Common myeloid progenitor, CD34-positive (primary cell): ENCODE measurements around the gene CCDC24.

Experiments used
- CTCF ChIA-PET: fragments of 350-600 bp; sonication (Branson Sonifier 250); formaldehyde crosslinking; loops from one replicate; lab custom pipeline; 2021; ENCODE audit warnings: antibody characterized with exemption; lab: Charles Lee
- POLR2A ChIA-PET: fragments of 350-600 bp; sonication (Branson Sonifier 250); formaldehyde crosslinking; loops from one replicate; lab custom pipeline; 2021; ENCODE audit warnings: antibody characterized with exemption; lab: Charles Lee
- DNase-seq, 3 donors: peaks; one replicate each; pipeline versions ENCODE4 v3.0.0 to v3.0.0-alpha.2; 2013
- H3K27ac ChIP-seq, 2 experiments: 1 replicate in 1 of 2; 2 replicates in 1 of 2; pipeline ENCODE4 v1.7.0; 2013; ENCODE audit warnings: inconsistent platforms in 2 of 2, low read length in 2 of 2, mild to moderate bottlenecking in 2 of 2, low read depth in 1 of 2, moderate library complexity in 1 of 2; ENCODE audit not compliant: severe bottlenecking in 2 of 2, insufficient read depth in 1 of 2, poor library complexity in 1 of 2
- H3K27me3 ChIP-seq, 5 experiments: replicated peaks in 2 of 5; 1 replicate in 3 of 5; 2 replicates in 2 of 5; pipeline versions ENCODE4 v1.6.1 to v1.7.0; 2013; ENCODE audit warnings: low read length in 4 of 5, mild to moderate bottlenecking in 2 of 5, moderate library complexity in 2 of 5, inconsistent platforms in 1 of 5; ENCODE audit not compliant: insufficient read depth in 5 of 5, control insufficient read depth in 4 of 5
- H3K36me3 ChIP-seq, 4 experiments: 1 replicate in 2 of 4; 2 replicates in 2 of 4; pipeline versions ENCODE4 v1.6.1 to v1.7.0; 2013; ENCODE audit warnings: low read length in 3 of 4, control low read depth in 1 of 4, mild to moderate bottlenecking in 1 of 4; ENCODE audit not compliant: control insufficient read depth in 4 of 4, insufficient read depth in 4 of 4
- H3K4me1 ChIP-seq, 4 experiments: 1 replicate in 3 of 4; 2 replicates in 1 of 4; pipeline versions ENCODE4 v1.6.1 to v1.7.1; 2013; ENCODE audit warnings: low read length in 3 of 4, mild to moderate bottlenecking in 3 of 4, control low read depth in 1 of 4, inconsistent platforms in 1 of 4, moderate library complexity in 1 of 4; ENCODE audit not compliant: control insufficient read depth in 4 of 4, insufficient read depth in 4 of 4; ENCODE audit errors: control extremely low read depth in 1 of 4
- H3K4me3 ChIP-seq, 7 experiments: 1 replicate in 4 of 7; 2 replicates in 3 of 7; pipeline versions ENCODE4 v1.5.1 to v1.7.0; 2013; ENCODE audit warnings: mild to moderate bottlenecking in 7 of 7, low read length in 6 of 7, moderate library complexity in 6 of 7, inconsistent platforms in 2 of 7, low read depth in 2 of 7, control low read depth in 1 of 7; ENCODE audit not compliant: insufficient read depth in 4 of 7, control insufficient read depth in 1 of 7; ENCODE audit errors: extremely low read depth in 1 of 7
- H3K9me3 ChIP-seq, 5 experiments: 1 replicate in 4 of 5; 2 replicates in 1 of 5; pipeline versions ENCODE4 v1.6.1 to v1.7.1; 2013; ENCODE audit warnings: low read length in 4 of 5, mild to moderate bottlenecking in 2 of 5, inconsistent platforms in 1 of 5, low read depth in 1 of 5, moderate library complexity in 1 of 5; ENCODE audit not compliant: control insufficient read depth in 4 of 5, insufficient read depth in 2 of 5; ENCODE audit errors: control extremely low read depth in 1 of 5
- WGBS: methylation state at CpG from one replicate; pipeline ENCODE4 v1.1.5; 2013; ENCODE audit not compliant: insufficient coverage; 5-methylcytosine and 5-hydroxymethylcytosine counted together

CCDC24 gene

GRCh38 chr1:43975249-43975961, 16.0 kb upstream of the CCDC24 start:
- ChIA-PET POLR2A (interaction anchor here (1.2 kb wide), 1 partner anchor 28 kb away, joined by 5 read pairs; the partner anchor contains the start of gene IPO13), CTCF (interaction anchor here (0.8 to 3.5 kb wide), 9 partner anchors 10 to 72 kb away, joined by 3 to 13 read pairs (median 4); partner anchors contain the start of genes ARTN and CCDC24)
- H3K36me3 ChIP-seq = peaks cover 2 to 47% (median 30%) of the 10 kb centered on the region in 4 experiments
- peak; percentile 56 to 76 (median 66) for DNase-seq
- 0% methylated on average over 29 of the region's 34 CpGs for WGBS
- peak overlapping the region; percentile 57 to 95 (median 88) for H3K4me3 ChIP-seq
- no peaks in the 10 kb centered on the region for H3K27me3 ChIP-seq
- H3K9me3 ChIP-seq = no peaks in the 10 kb centered on the region
- peak overlapping the region; percentile 64 to 90 for H3K27ac ChIP-seq
- peaks cover 7 to 58% (median 46%) of the 10 kb centered on the region in 4 experiments for H3K4me1 ChIP-seq

DNA sequence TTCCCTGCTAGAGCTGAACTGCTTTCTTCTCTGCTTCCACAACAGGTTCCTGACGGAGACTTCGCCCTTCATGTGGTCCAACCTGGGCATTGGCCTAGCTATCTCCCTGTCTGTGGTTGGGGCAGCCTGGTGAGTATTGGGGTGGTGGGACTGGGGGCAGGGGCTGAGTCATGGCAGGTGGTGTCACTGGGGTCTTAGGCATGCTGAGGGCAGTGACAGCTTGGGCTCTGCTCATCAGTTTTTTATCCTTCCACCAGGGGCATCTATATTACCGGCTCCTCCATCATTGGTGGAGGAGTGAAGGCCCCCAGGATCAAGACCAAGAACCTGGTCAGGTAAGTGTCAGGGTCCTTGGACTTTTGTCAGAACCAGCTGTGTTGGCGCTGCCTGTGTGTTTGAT, 15.4 kb upstream of the CCDC24 start:
- CTCF ChIA-PET = interaction anchor here (0.8 to 3.5 kb wide), 8 partner anchors 9 to 71 kb away, joined by 3 to 13 read pairs (median 4); partner anchors contain the start of gene CCDC24
- no peaks in the 10 kb centered on the region for H3K27me3 ChIP-seq
- peak overlapping the region in 1 of 2 experiments; percentile 90 for H3K27ac ChIP-seq
- WGBS = no CpG with 5 or more reads among the region's 4 CpGs
- peaks cover 7 to 56% (median 39%) of the 10 kb centered on the region in 4 experiments for H3K4me1 ChIP-seq
- POLR2A ChIA-PET = interaction anchor here (1.3 kb wide), 1 partner anchor 16 kb away, joined by 3 read pairs; no protein-coding TSS in a partner anchor
- H3K4me3 ChIP-seq = peak overlapping the region in 6 of 7 experiments; percentile 57 to 95 (median 89)
- no peaks in the 10 kb centered on the region for H3K9me3 ChIP-seq
- peak in 2 of 3 donors; percentile 19 to 32 for DNase-seq
- peaks cover 2 to 44% (median 30%) of the 10 kb centered on the region in 4 experiments for H3K36me3 ChIP-seq

GRCh38 chr1:43976890-43977289, 14.5 kb upstream of the CCDC24 start:
- H3K27me3 ChIP-seq = no peaks in the 10 kb centered on the region
- ChIA-PET CTCF (interaction anchor here (1.9 to 3.5 kb wide), 2 partner anchors 14 to 29 kb away, joined by 6 to 13 read pairs; partner anchors contain the start of gene CCDC24), POLR2A (interaction anchor here (1.3 kb wide), 1 partner anchor 15 kb away, joined by 3 read pairs; no protein-coding TSS in a partner anchor)
- H3K36me3 ChIP-seq = peaks cover 2 to 37% (median 27%) of the 10 kb centered on the region in 4 experiments
- WGBS = 93% methylated on average over 7 of the region's 8 CpGs
- H3K4me1 ChIP-seq = peaks cover 7 to 55% (median 39%) of the 10 kb centered on the region in 4 experiments
- H3K27ac ChIP-seq = no peak overlapping the region
- no peak for DNase-seq
- H3K4me3 ChIP-seq = peak overlapping the region in 2 of 7 experiments; percentile 14 to 93
- H3K9me3 ChIP-seq = no peaks in the 10 kb centered on the region

GRCh38 chr1:43977376-43978263, 13.8 kb upstream of the CCDC24 start:
- Histone ChIP-seq H3K36me3 (peaks cover 2 to 32% (median 21%) of the 10 kb centered on the region in 4 experiments), H3K4me3 (no peak overlapping the region), H3K9me3 (no peaks in the 10 kb centered on the region), H3K27ac (no peak overlapping the region), H3K4me1 (peaks cover 7 to 55% (median 39%) of the 10 kb centered on the region in 4 experiments), H3K27me3 (no peaks in the 10 kb centered on the region)
- DNase-seq = no peak
- CTCF ChIA-PET = interaction anchor here (0.9 to 3.5 kb wide), 4 partner anchors 11 to 43 kb away, joined by 3 to 13 read pairs (median 4); partner anchors contain the start of gene CCDC24
- POLR2A ChIA-PET = interaction anchor here (1.3 kb wide), 1 partner anchor 14 kb away, joined by 3 read pairs; no protein-coding TSS in a partner anchor
- WGBS = 95% methylated on average over 3 of the region's 9 CpGs

DNA sequence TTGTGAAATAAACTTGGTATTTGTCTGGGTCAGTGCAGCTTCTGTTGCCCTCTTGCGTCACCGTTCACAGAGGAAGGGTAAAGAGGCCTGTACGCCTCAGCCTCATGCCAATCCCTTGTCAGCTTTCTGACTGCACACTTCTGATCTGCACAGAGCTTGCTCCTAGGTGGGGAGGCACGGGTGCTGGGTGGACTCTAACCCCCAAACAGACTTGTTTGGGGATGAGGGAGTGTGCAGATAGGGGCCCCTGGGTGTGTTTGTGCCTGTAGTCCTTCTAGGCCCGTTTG, 13.2 kb upstream of the CCDC24 start:
- H3K27ac ChIP-seq = no peak overlapping the region
- H3K4me3 ChIP-seq = peak overlapping the region in 1 of 7 experiments; percentile 67
- no peaks in the 10 kb centered on the region for H3K27me3 ChIP-seq
- DNase-seq = no peak
- CTCF ChIA-PET = interaction anchor here (0.9 to 3.5 kb wide), 4 partner anchors 11 to 43 kb away, joined by 3 to 13 read pairs (median 4); partner anchors contain the start of gene CCDC24
- POLR2A ChIA-PET = no interaction called here
- H3K36me3 ChIP-seq = peaks cover 2 to 34% (median 19%) of the 10 kb centered on the region in 4 experiments
- H3K9me3 ChIP-seq = no peaks in the 10 kb centered on the region
- 80% methylated on average over 1 of the region's 5 CpGs for WGBS
- peaks cover 7 to 55% (median 39%) of the 10 kb centered on the region in 4 experiments for H3K4me1 ChIP-seq

DNA sequence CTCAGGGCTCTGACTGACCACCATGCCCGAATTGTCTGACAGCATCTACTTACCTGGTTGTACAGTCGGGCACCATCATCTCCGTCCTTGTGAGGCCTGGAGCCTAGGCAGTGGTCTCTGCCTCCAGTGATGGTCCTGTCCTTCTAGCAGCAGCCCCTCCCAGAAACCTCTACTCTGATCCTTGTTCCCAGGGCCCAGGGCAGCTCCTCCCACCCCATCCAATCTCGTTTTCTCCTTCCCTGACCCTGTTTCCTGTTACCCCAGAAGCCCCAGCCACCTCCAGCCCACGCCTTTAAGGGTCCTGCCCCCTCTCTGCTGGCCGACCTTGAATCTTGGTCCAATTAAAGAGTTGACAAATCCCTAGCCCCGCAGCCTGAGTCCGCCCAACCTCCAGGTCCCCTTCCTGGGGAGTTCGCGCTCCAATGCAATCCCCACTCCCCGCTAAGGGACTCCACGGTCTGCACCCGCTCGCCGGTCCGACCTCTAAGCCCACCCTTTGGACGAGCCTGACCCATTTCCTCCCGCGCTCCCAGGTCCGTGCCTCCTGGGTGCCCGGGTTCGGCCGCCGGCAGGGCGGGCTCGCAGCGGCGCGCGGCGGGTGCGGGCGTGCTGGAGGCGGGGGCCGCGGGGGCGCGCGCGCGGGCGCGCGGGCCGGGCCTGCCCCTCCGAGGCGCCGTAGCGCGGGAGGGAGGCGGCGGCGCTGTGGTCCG, 12.7 kb upstream of the CCDC24 start, which contains the start of gene B4GALT2:
B4GALT2 (plus strand) TSS at position 660 of the 710 bp plus-strand sequence. CDS start 1,951 bp downstream, outside the sequence.
- Histone ChIP-seq H3K27ac (no peak within 1 kb of the TSS), H3K27me3 (no peaks in the 10 kb centered on the region), H3K4me1 (peaks cover 7 to 53% (median 39%) of the 10 kb centered on the region in 4 experiments), H3K4me3 (peak within 1 kb of the TSS; percentile 22 to 80 (median 67)), H3K9me3 (no peaks in the 10 kb centered on the region), H3K36me3 (peaks cover 2 to 36% (median 17%) of the 10 kb centered on the region in 4 experiments)
- DNase-seq = peak in 1 of 3 donors; percentile 40
- ChIA-PET POLR2A (no interaction called here), CTCF (interaction anchor here (0.9 to 3.5 kb wide), 4 partner anchors 10 to 44 kb away, joined by 3 to 13 read pairs (median 4); partner anchors contain the start of gene CCDC24)
- WGBS = 10% methylated on average over 42 of the region's 54 CpGs
